ENCODE results near the gene CDKN2A. TPM values are rescaled to one million over a fixed set of nuclear protein-coding genes. Genes with fewer than 3 reads are reported as not detected.

CDKN2A gene
- total RNA-seq, 1 experiment from 2014 or later, result 88.7 TPM

- no peak overlapping the region for H3K9ac ChIP-seq (ENCODE audit: low read length)
- no peaks in the 10 kb centered on the region for H3K9me2 ChIP-seq (replicated peaks; ENCODE audit: insufficient read depth, low read length)
- no peak for DNase-seq
- H3K79me2 ChIP-seq (ENCODE audit: low read length), result peaks cover 85% of the 10 kb centered on the region
- no peaks in the 10 kb centered on the region for H3K9me3 ChIP-seq (ENCODE audit: low read length)
- no peak overlapping the region for H3K27ac ChIP-seq (ENCODE audit: low read length)
- H3K4me2 ChIP-seq (ENCODE audit: low read depth, low read length, poor library complexity, severe bottlenecking), result peak overlapping the region; percentile 83
- H3K4me3 ChIP-seq (ENCODE audit: low read length), result no peak overlapping the region
- H3K36me3 ChIP-seq (ENCODE audit: insufficient read depth, low read length), result no peaks in the 10 kb centered on the region
- H2AFZ ChIP-seq (ENCODE audit: low read length), result no peak overlapping the region
- H4K20me1 ChIP-seq (ENCODE audit: insufficient read depth, low read depth, low read length), result no peaks in the 10 kb centered on the region
- peaks cover 57% of the 10 kb centered on the region for H3K4me1 ChIP-seq (ENCODE audit: low read length)
- H3K27me3 ChIP-seq (ENCODE audit: low read length), result no peaks in the 10 kb centered on the region
These were observed 3.8 kb upstream of the CDKN2A start for GRCh38 chr9:21998026-21998425.

GRCh38 chr9:21997480-21997879 lies 3.3 kb upstream of the CDKN2A start:
- no peak for DNase-seq
- H3K4me2 ChIP-seq (ENCODE audit: low read depth, low read length, poor library complexity, severe bottlenecking), result peak overlapping the region; percentile 83
- H3K9ac ChIP-seq (ENCODE audit: low read length), result no peak overlapping the region
- no peaks in the 10 kb centered on the region for H3K36me3 ChIP-seq (ENCODE audit: insufficient read depth, low read length)
- no peaks in the 10 kb centered on the region for H3K9me3 ChIP-seq (ENCODE audit: low read length)
- H3K4me3 ChIP-seq (ENCODE audit: low read length), result no peak overlapping the region
- no peaks in the 10 kb centered on the region for H3K9me2 ChIP-seq (replicated peaks; ENCODE audit: insufficient read depth, low read length)
- H3K4me1 ChIP-seq (ENCODE audit: low read length), result peaks cover 52% of the 10 kb centered on the region
- H4K20me1 ChIP-seq (ENCODE audit: insufficient read depth, low read depth, low read length), result no peaks in the 10 kb centered on the region
- H3K27ac ChIP-seq (ENCODE audit: low read length), result no peak overlapping the region
- peaks cover 85% of the 10 kb centered on the region for H3K79me2 ChIP-seq (ENCODE audit: low read length)
- no peaks in the 10 kb centered on the region for H3K27me3 ChIP-seq (ENCODE audit: low read length)
- H2AFZ ChIP-seq (ENCODE audit: low read length), result no peak overlapping the region

GRCh38 chr9:21996858-21997257 lies 2.7 kb upstream of the CDKN2A start:
- Histone ChIP-seq H3K9ac (ENCODE audit: low read length) (peak overlapping the region; percentile 91), H3K9me3 (ENCODE audit: low read length) (no peaks in the 10 kb centered on the region), H3K4me1 (ENCODE audit: low read length) (peaks cover 51% of the 10 kb centered on the region), H3K9me2 (replicated peaks; ENCODE audit: insufficient read depth, low read length) (no peaks in the 10 kb centered on the region), H3K4me3 (ENCODE audit: low read length) (peak overlapping the region; percentile 86), H3K36me3 (ENCODE audit: insufficient read depth, low read length) (no peaks in the 10 kb centered on the region; the same call in 1 of the 2 replicates), H3K27me3 (ENCODE audit: low read length) (no peaks in the 10 kb centered on the region), H3K27ac (ENCODE audit: low read length) (no peak overlapping the region), H3K79me2 (ENCODE audit: low read length) (peaks cover 85% of the 10 kb centered on the region), H3K4me2 (ENCODE audit: low read depth, low read length, poor library complexity, severe bottlenecking) (peak overlapping the region; percentile 83), H4K20me1 (ENCODE audit: insufficient read depth, low read depth, low read length) (no peaks in the 10 kb centered on the region), H2AFZ (ENCODE audit: low read length) (no peak overlapping the region)
- no peak for DNase-seq

- Histone ChIP-seq H4K20me1 (ENCODE audit: insufficient read depth, low read depth, low read length) (no peaks in the 10 kb centered on the region), H3K4me3 (ENCODE audit: low read length) (peak overlapping the region; percentile 86), H3K27ac (ENCODE audit: low read length) (peak overlapping the region; percentile 95), H3K9me3 (ENCODE audit: low read length) (no peaks in the 10 kb centered on the region), H3K27me3 (ENCODE audit: low read length) (no peaks in the 10 kb centered on the region), H3K4me2 (ENCODE audit: low read depth, low read length, poor library complexity, severe bottlenecking) (peak overlapping the region; percentile 83), H3K4me1 (ENCODE audit: low read length) (peaks cover 51% of the 10 kb centered on the region), H3K9me2 (replicated peaks; ENCODE audit: insufficient read depth, low read length) (no peaks in the 10 kb centered on the region), H3K79me2 (ENCODE audit: low read length) (peaks cover 85% of the 10 kb centered on the region), H2AFZ (ENCODE audit: low read length) (no peak overlapping the region), H3K36me3 (ENCODE audit: insufficient read depth, low read length) (peaks cover 3% of the 10 kb centered on the region; the same call in 1 of the 2 replicates), H3K9ac (ENCODE audit: low read length) (peak overlapping the region; percentile 91)
- DNase-seq, result no peak
These were observed 2.2 kb upstream of the CDKN2A start for GRCh38 chr9:21996438-21996837.

- no peaks in the 10 kb centered on the region for H3K27me3 ChIP-seq (ENCODE audit: low read length)
- peak overlapping the region; percentile 95 for H3K27ac ChIP-seq (ENCODE audit: low read length)
- no peak overlapping the region for H2AFZ ChIP-seq (ENCODE audit: low read length)
- H3K4me1 ChIP-seq (ENCODE audit: low read length), result peaks cover 51% of the 10 kb centered on the region
- H3K79me2 ChIP-seq (ENCODE audit: low read length), result peaks cover 85% of the 10 kb centered on the region
- peak; percentile 83 for DNase-seq
- peak overlapping the region; percentile 91 for H3K9ac ChIP-seq (ENCODE audit: low read length)
- H4K20me1 ChIP-seq (ENCODE audit: insufficient read depth, low read depth, low read length), result no peaks in the 10 kb centered on the region
- H3K4me2 ChIP-seq (ENCODE audit: low read depth, low read length, poor library complexity, severe bottlenecking), result peak overlapping the region; percentile 83
- peak overlapping the region; percentile 86 for H3K4me3 ChIP-seq (ENCODE audit: low read length)
- no peaks in the 10 kb centered on the region for H3K9me3 ChIP-seq (ENCODE audit: low read length)
- H3K9me2 ChIP-seq (replicated peaks; ENCODE audit: insufficient read depth, low read length), result no peaks in the 10 kb centered on the region
- H3K36me3 ChIP-seq (ENCODE audit: insufficient read depth, low read length), result peaks cover 8% of the 10 kb centered on the region; the same call in 1 of the 2 replicates
These were observed 1.6 kb upstream of the CDKN2A start for GRCh38 chr9:21995666-21996398.

- Histone ChIP-seq H3K4me3 (ENCODE audit: low read length) (peak overlapping the region; percentile 86), H3K4me1 (ENCODE audit: low read length) (peaks cover 52% of the 10 kb centered on the region), H3K9me3 (ENCODE audit: low read length) (no peaks in the 10 kb centered on the region), H3K79me2 (ENCODE audit: low read length) (peaks cover 86% of the 10 kb centered on the region), H3K9ac (ENCODE audit: low read length) (peak overlapping the region; percentile 91), H3K4me2 (ENCODE audit: low read depth, low read length, poor library complexity, severe bottlenecking) (peak overlapping the region; percentile 83), H3K27me3 (ENCODE audit: low read length) (no peaks in the 10 kb centered on the region), H3K36me3 (ENCODE audit: insufficient read depth, low read length) (peaks cover 15% of the 10 kb centered on the region; the same call in 1 of the 2 replicates), H2AFZ (ENCODE audit: low read length) (peak overlapping the region; percentile 47; the same call in 1 of the 2 replicates), H3K27ac (ENCODE audit: low read length) (peak overlapping the region; percentile 95), H3K9me2 (replicated peaks; ENCODE audit: insufficient read depth, low read length) (no peaks in the 10 kb centered on the region), H4K20me1 (ENCODE audit: insufficient read depth, low read depth, low read length) (no peaks in the 10 kb centered on the region)
- DNase-seq, result peak; percentile 97
These were observed 944 bp upstream of the CDKN2A start for GRCh38 chr9:21995006-21995665.

GRCh38 chr9:21994556-21995005 lies 389 bp upstream of the CDKN2A start, which contains the start of gene CDKN2B-AS1:
Gene CDKN2B-AS1, plus strand, starts transcription at chr9:21994791.
- no peaks in the 10 kb centered on the region for H3K27me3 ChIP-seq (ENCODE audit: low read length)
- peak within 1 kb of the TSS; percentile 97 for H3K4me3 ChIP-seq (ENCODE audit: low read length)
- H3K4me2 ChIP-seq (ENCODE audit: low read depth, low read length, poor library complexity, severe bottlenecking), result peak within 1 kb of the TSS; percentile 83
- H3K9me3 ChIP-seq (ENCODE audit: low read length), result no peaks in the 10 kb centered on the region
- H3K9me2 ChIP-seq (replicated peaks; ENCODE audit: insufficient read depth, low read length), result no peaks in the 10 kb centered on the region
- peak within 1 kb of the TSS; percentile 47; the same call in 1 of the 2 replicates for H2AFZ ChIP-seq (ENCODE audit: low read length)
- peaks cover 18% of the 10 kb centered on the region; the same call in 1 of the 2 replicates for H3K36me3 ChIP-seq (ENCODE audit: insufficient read depth, low read length)
- peak within 1 kb of the TSS; percentile 95 for H3K27ac ChIP-seq (ENCODE audit: low read length)
- H3K79me2 ChIP-seq (ENCODE audit: low read length), result peaks cover 86% of the 10 kb centered on the region
- H3K9ac ChIP-seq (ENCODE audit: low read length), result peak within 1 kb of the TSS; percentile 96
- H4K20me1 ChIP-seq (ENCODE audit: insufficient read depth, low read depth, low read length), result no peaks in the 10 kb centered on the region
- DNase-seq, result peak; percentile 95
- peaks cover 50% of the 10 kb centered on the region for H3K4me1 ChIP-seq (ENCODE audit: low read length)

- Histone ChIP-seq H3K9ac (ENCODE audit: low read length) (peak overlapping the region; percentile 96), H3K27ac (ENCODE audit: low read length) (peak overlapping the region; percentile 88), H3K4me1 (ENCODE audit: low read length) (peaks cover 63% of the 10 kb centered on the region), H3K4me2 (ENCODE audit: low read depth, low read length, poor library complexity, severe bottlenecking) (peak overlapping the region; percentile 78), H3K79me2 (ENCODE audit: low read length) (peaks cover 89% of the 10 kb centered on the region), H2AFZ (ENCODE audit: low read length) (0 out of 2 replicates have a peak overlapping the region, but pooled peaks have one; percentile 10), H3K36me3 (ENCODE audit: insufficient read depth, low read length) (peaks cover 31% of the 10 kb centered on the region), H3K9me3 (ENCODE audit: low read length) (no peaks in the 10 kb centered on the region), H3K27me3 (ENCODE audit: low read length) (no peaks in the 10 kb centered on the region), H3K4me3 (ENCODE audit: low read length) (peak overlapping the region; percentile 97), H3K9me2 (replicated peaks; ENCODE audit: insufficient read depth, low read length) (no peaks in the 10 kb centered on the region), H4K20me1 (ENCODE audit: insufficient read depth, low read depth, low read length) (no peaks in the 10 kb centered on the region)
- peak; percentile 49 for DNase-seq
These were observed 1.2 kb downstream of the CDKN2A start for GRCh38 chr9:21993007-21993406.

Data from Karpas-422 (cell line).